ENCODE measurements around the gene PDE10A. TPM values are rescaled to one million over a fixed set of nuclear protein-coding genes. Genes with fewer than 3 reads are reported as not detected.

Gene PDE10A
- total and polyA plus RNA-seq, 5 donors from 2014 or later = not detected

DNA sequence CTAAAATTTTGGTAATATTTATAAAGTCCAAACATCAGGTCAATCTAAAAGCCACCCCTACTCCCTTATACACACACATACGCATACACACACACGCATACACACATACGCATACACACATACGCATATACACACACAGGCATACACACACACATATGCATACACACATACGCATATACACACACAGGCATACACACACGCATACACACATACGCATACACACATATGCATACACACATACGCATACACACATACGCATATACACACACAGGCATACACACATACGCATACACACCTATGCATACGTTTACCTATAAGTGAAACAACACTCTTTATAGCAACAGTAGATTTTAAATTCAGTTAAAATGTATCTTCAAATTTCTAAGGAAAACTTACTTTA lies 240.8 kb downstream of the PDE10A start:
- Histone ChIP-seq H3K9me3 (ENCODE audit: control insufficient read depth in 2 of 2, low read length in 2 of 2) (no peaks in the 10 kb centered on the region), H3K36me3 (ENCODE audit: control insufficient read depth, insufficient read depth, low read length) (no peaks in the 10 kb centered on the region), H3K4me3 (ENCODE audit: low read depth, low read length) (no peak overlapping the region), H3K27me3 (ENCODE audit: control insufficient read depth, insufficient read depth, low read length) (no peaks in the 10 kb centered on the region), H3K4me1 (ENCODE audit: control insufficient read depth, insufficient read depth, low read length, poor library complexity, severe bottlenecking) (no peaks in the 10 kb centered on the region), H3K27ac (ENCODE audit: insufficient read depth, low read length, poor library complexity, severe bottlenecking) (no peak overlapping the region)
- Mint-ChIP-seq H3K9me3 (peaks cover 0 to 4% (median 3%) of the 10 kb centered on the region in 7 donors), H3K27me3 (no peaks in the 10 kb centered on the region), H3K27ac (no peak overlapping the region), H3K36me3 (no peaks in the 10 kb centered on the region), H3K4me1 (no peaks in the 10 kb centered on the region), H3K4me3 (no peak overlapping the region)
- no peak for ATAC-seq (ENCODE audit: low read depth in 2 of 2)
- no peak for DNase-seq

GRCh38 chr6:165417278-165417865 lies 245.7 kb downstream of the PDE10A start:
- DNase-seq = no peak
- Histone ChIP-seq H3K36me3 (ENCODE audit: control insufficient read depth, insufficient read depth, low read length) (no peaks in the 10 kb centered on the region), H3K27ac (ENCODE audit: insufficient read depth, low read length, poor library complexity, severe bottlenecking) (no peak overlapping the region), H3K9me3 (ENCODE audit: control insufficient read depth in 2 of 2, low read length in 2 of 2) (peaks cover 0 to 4% of the 10 kb centered on the region in 2 experiments), H3K4me3 (ENCODE audit: low read depth, low read length) (no peak overlapping the region), H3K4me1 (ENCODE audit: control insufficient read depth, insufficient read depth, low read length, poor library complexity, severe bottlenecking) (no peaks in the 10 kb centered on the region), H3K27me3 (ENCODE audit: control insufficient read depth, insufficient read depth, low read length) (no peaks in the 10 kb centered on the region)
- peaks cover 0 to 3% (median 0%) of the 10 kb centered on the region in 7 donors for H3K9me3 Mint-ChIP-seq
- H3K36me3 Mint-ChIP-seq = no peaks in the 10 kb centered on the region
- ATAC-seq (ENCODE audit: low read depth in 2 of 2) = no peak
- no peak overlapping the region for H3K4me3 Mint-ChIP-seq
- H3K4me1 Mint-ChIP-seq = no peaks in the 10 kb centered on the region
- H3K27me3 Mint-ChIP-seq = no peaks in the 10 kb centered on the region
- no peak overlapping the region for H3K27ac Mint-ChIP-seq

DNA sequence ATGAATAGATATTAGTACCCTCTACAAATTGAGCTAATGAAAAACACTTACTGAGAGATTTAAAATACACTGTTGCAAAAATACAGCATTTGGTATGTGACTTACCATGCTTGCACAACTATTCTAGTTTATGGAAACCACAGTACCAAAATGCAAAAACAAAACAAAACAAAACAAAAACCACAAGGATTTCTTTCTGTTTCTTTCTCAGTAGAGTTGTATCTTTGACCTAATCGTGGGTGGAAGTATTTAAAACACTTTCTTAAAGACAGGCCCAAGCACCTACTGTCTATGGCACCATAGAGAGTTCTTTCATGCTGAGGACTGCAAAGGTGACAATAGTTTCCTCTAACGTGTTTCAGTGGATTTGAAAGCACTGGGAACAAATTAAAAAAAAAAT lies 258.3 kb downstream of the PDE10A start:
- DNase-seq (no peak), ATAC-seq (ENCODE audit: low read depth in 2 of 2) (no peak)
- H3K36me3 ChIP-seq (ENCODE audit: control insufficient read depth, insufficient read depth, low read length) = no peaks in the 10 kb centered on the region
- peaks cover 0 to 8% (median 5%) of the 10 kb centered on the region in 7 donors for H3K9me3 Mint-ChIP-seq
- H3K27me3 ChIP-seq (ENCODE audit: control insufficient read depth, insufficient read depth, low read length) = no peaks in the 10 kb centered on the region
- no peaks in the 10 kb centered on the region for H3K36me3 Mint-ChIP-seq
- H3K27me3 Mint-ChIP-seq = no peaks in the 10 kb centered on the region
- H3K27ac Mint-ChIP-seq = no peak overlapping the region
- H3K27ac ChIP-seq (ENCODE audit: insufficient read depth, low read length, poor library complexity, severe bottlenecking) = no peak overlapping the region
- no peak overlapping the region for H3K4me3 ChIP-seq (ENCODE audit: low read depth, low read length)
- no peak overlapping the region for H3K4me3 Mint-ChIP-seq
- no peaks in the 10 kb centered on the region for H3K4me1 Mint-ChIP-seq
- H3K9me3 ChIP-seq (ENCODE audit: control insufficient read depth in 2 of 2, low read length in 2 of 2) = peaks cover 0 to 3% of the 10 kb centered on the region in 2 experiments
- no peaks in the 10 kb centered on the region for H3K4me1 ChIP-seq (ENCODE audit: control insufficient read depth, insufficient read depth, low read length, poor library complexity, severe bottlenecking)

DNA sequence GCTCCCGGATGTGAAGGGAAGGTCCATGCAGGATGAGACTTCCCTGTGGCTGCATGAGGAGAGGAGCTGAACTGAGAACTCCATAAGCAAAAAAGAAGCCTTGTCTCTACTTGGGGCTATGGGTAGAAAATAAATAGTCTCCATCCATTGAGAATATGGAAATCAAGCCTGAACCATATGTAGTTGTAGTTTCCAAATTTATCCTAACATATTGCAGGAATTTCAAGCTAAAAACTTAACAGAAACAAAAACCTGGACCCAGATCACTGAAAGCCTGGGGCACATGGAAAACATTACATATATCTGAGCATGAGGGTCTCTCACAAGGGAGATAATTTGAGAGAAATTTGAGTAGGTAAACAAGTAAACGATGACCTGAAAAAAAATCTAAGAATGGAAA lies 258.7 kb downstream of the PDE10A start:
- Histone ChIP-seq H3K4me1 (ENCODE audit: control insufficient read depth, insufficient read depth, low read length, poor library complexity, severe bottlenecking) (no peaks in the 10 kb centered on the region), H3K4me3 (ENCODE audit: low read depth, low read length) (no peak overlapping the region), H3K27ac (ENCODE audit: insufficient read depth, low read length, poor library complexity, severe bottlenecking) (no peak overlapping the region), H3K9me3 (ENCODE audit: control insufficient read depth in 2 of 2, low read length in 2 of 2) (peaks cover 0 to 3% of the 10 kb centered on the region in 2 experiments), H3K36me3 (ENCODE audit: control insufficient read depth, insufficient read depth, low read length) (no peaks in the 10 kb centered on the region), H3K27me3 (ENCODE audit: control insufficient read depth, insufficient read depth, low read length) (no peaks in the 10 kb centered on the region)
- no peak overlapping the region for H3K4me3 Mint-ChIP-seq
- no peaks in the 10 kb centered on the region for H3K36me3 Mint-ChIP-seq
- H3K27ac Mint-ChIP-seq = no peak overlapping the region
- H3K4me1 Mint-ChIP-seq = no peaks in the 10 kb centered on the region
- DNase-seq = no peak
- peaks cover 0 to 11% (median 5%) of the 10 kb centered on the region in 7 donors for H3K9me3 Mint-ChIP-seq
- ATAC-seq (ENCODE audit: low read depth in 2 of 2) = no peak
- H3K27me3 Mint-ChIP-seq = no peaks in the 10 kb centered on the region

DNA sequence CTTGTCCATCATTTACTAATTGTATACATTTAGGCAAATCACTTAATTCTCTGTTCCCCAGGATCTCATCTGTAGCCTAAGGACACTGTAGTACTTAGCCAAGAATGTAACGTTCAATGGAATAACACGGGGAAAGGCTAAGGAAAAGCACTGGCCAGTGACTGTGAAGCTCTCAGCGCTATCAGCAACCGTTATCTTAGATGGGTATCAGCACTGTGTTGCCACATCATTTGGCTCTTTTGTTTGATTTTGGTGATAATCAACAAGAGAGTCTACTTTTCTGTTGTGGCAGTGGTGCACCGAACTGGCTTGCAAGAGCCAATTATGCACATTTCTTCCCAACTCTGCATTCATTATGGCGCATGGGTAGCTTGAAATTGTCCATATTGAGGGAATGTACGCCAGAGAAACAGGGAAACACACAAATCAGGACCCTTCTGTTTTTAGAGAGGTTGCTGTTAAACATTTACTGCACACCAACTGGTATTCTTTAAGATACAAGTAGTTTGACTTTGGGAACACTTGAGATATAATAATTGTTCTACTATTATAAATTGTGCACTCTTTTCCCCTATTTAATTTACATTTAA lies 259.9 kb downstream of the PDE10A start:
- H3K4me3 Mint-ChIP-seq = no peak overlapping the region
- peaks cover 0 to 11% (median 5%) of the 10 kb centered on the region in 7 donors for H3K9me3 Mint-ChIP-seq
- H3K36me3 Mint-ChIP-seq = no peaks in the 10 kb centered on the region
- H3K27ac Mint-ChIP-seq = no peak overlapping the region
- peaks cover 0 to 3% of the 10 kb centered on the region in 2 experiments for H3K9me3 ChIP-seq (ENCODE audit: control insufficient read depth in 2 of 2, low read length in 2 of 2)
- H3K27me3 Mint-ChIP-seq = no peaks in the 10 kb centered on the region
- no peaks in the 10 kb centered on the region for H3K27me3 ChIP-seq (ENCODE audit: control insufficient read depth, insufficient read depth, low read length)
- ATAC-seq (ENCODE audit: low read depth in 2 of 2) = no peak
- H3K4me3 ChIP-seq (ENCODE audit: low read depth, low read length) = no peak overlapping the region
- DNase-seq = no peak
- H3K36me3 ChIP-seq (ENCODE audit: control insufficient read depth, insufficient read depth, low read length) = no peaks in the 10 kb centered on the region
- H3K27ac ChIP-seq (ENCODE audit: insufficient read depth, low read length, poor library complexity, severe bottlenecking) = no peak overlapping the region
- no peaks in the 10 kb centered on the region for H3K4me1 ChIP-seq (ENCODE audit: control insufficient read depth, insufficient read depth, low read length, poor library complexity, severe bottlenecking)
- H3K4me1 Mint-ChIP-seq = no peaks in the 10 kb centered on the region

GRCh38 chr6:165401092-165401491 lies 261.9 kb downstream of the PDE10A start:
- Histone ChIP-seq H3K36me3 (ENCODE audit: control insufficient read depth, insufficient read depth, low read length) (no peaks in the 10 kb centered on the region), H3K27me3 (ENCODE audit: control insufficient read depth, insufficient read depth, low read length) (no peaks in the 10 kb centered on the region), H3K9me3 (ENCODE audit: control insufficient read depth in 2 of 2, low read length in 2 of 2) (no peaks in the 10 kb centered on the region), H3K4me1 (ENCODE audit: control insufficient read depth, insufficient read depth, low read length, poor library complexity, severe bottlenecking) (no peaks in the 10 kb centered on the region), H3K27ac (ENCODE audit: insufficient read depth, low read length, poor library complexity, severe bottlenecking) (no peak overlapping the region), H3K4me3 (ENCODE audit: low read depth, low read length) (no peak overlapping the region)
- no peak overlapping the region for H3K27ac Mint-ChIP-seq
- H3K4me3 Mint-ChIP-seq = no peak overlapping the region
- no peaks in the 10 kb centered on the region for H3K27me3 Mint-ChIP-seq
- H3K36me3 Mint-ChIP-seq = no peaks in the 10 kb centered on the region
- H3K9me3 Mint-ChIP-seq = peaks cover 0 to 11% (median 5%) of the 10 kb centered on the region in 7 donors
- DNase-seq (no peak), ATAC-seq (ENCODE audit: low read depth in 2 of 2) (no peak)
- no peaks in the 10 kb centered on the region for H3K4me1 Mint-ChIP-seq

DNA sequence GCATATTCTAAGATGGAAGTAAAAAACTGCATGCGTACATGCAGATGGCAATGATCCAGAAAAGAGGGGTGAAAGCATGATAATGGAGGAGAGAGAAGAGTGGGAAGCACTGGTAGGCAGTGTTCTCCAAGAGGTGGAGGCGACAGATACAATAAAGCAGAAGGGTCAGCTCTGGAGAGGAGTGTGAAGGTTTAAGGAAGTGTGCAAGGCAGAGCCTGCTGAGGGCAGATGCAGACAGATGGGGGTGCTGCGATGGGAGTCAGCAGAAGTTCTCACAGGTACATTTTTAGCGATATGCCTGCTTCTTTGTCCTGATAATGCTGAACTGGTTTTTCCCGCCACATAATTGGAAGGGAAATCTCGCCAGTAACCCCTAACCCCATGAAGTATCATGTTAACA lies 272.6 kb downstream of the PDE10A start:
- H3K4me1 Mint-ChIP-seq = no peaks in the 10 kb centered on the region
- no peak for ATAC-seq (ENCODE audit: low read depth in 2 of 2)
- H3K4me3 ChIP-seq (ENCODE audit: low read depth, low read length) = no peak overlapping the region
- no peaks in the 10 kb centered on the region for H3K9me3 ChIP-seq (ENCODE audit: control insufficient read depth in 2 of 2, low read length in 2 of 2)
- no peak overlapping the region for H3K27ac Mint-ChIP-seq
- H3K36me3 Mint-ChIP-seq = no peaks in the 10 kb centered on the region
- H3K4me1 ChIP-seq (ENCODE audit: control insufficient read depth, insufficient read depth, low read length, poor library complexity, severe bottlenecking) = no peaks in the 10 kb centered on the region
- H3K27ac ChIP-seq (ENCODE audit: insufficient read depth, low read length, poor library complexity, severe bottlenecking) = no peak overlapping the region
- DNase-seq = no peak
- H3K4me3 Mint-ChIP-seq = no peak overlapping the region
- no peaks in the 10 kb centered on the region for H3K27me3 ChIP-seq (ENCODE audit: control insufficient read depth, insufficient read depth, low read length)
- no peaks in the 10 kb centered on the region for H3K27me3 Mint-ChIP-seq
- H3K36me3 ChIP-seq (ENCODE audit: control insufficient read depth, insufficient read depth, low read length) = no peaks in the 10 kb centered on the region
- H3K9me3 Mint-ChIP-seq = peaks cover 2 to 14% (median 5%) of the 10 kb centered on the region in 7 donors

DNA sequence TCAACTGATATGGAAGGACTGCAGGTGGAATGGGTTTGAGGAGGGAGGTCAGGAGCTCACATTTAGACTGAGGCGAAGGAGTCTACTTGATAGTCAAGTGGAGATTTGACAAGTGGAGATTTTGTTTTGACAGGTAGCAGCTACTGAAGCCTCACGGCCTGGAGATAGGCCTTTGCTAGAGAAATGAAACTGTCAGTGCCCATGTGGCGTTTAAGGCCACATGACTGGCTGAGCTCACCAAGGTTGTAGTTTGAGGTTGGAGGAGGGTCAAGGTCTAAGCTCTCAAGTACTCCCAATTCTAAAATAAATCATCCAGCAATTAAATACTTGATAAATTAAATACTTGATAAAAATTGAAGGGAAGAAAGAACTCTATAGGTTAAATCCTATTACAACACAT lies 273.5 kb downstream of the PDE10A start:
- no peaks in the 10 kb centered on the region for H3K4me1 ChIP-seq (ENCODE audit: control insufficient read depth, insufficient read depth, low read length, poor library complexity, severe bottlenecking)
- no peak overlapping the region for H3K4me3 ChIP-seq (ENCODE audit: low read depth, low read length)
- H3K9me3 Mint-ChIP-seq = peaks cover 2 to 14% (median 9%) of the 10 kb centered on the region in 7 donors
- ATAC-seq (ENCODE audit: low read depth in 2 of 2) = no peak
- no peaks in the 10 kb centered on the region for H3K27me3 Mint-ChIP-seq
- no peaks in the 10 kb centered on the region for H3K4me1 Mint-ChIP-seq
- no peak overlapping the region for H3K27ac ChIP-seq (ENCODE audit: insufficient read depth, low read length, poor library complexity, severe bottlenecking)
- H3K27ac Mint-ChIP-seq = no peak overlapping the region
- no peak for DNase-seq
- H3K9me3 ChIP-seq (ENCODE audit: control insufficient read depth in 2 of 2, low read length in 2 of 2) = no peaks in the 10 kb centered on the region
- no peaks in the 10 kb centered on the region for H3K27me3 ChIP-seq (ENCODE audit: control insufficient read depth, insufficient read depth, low read length)
- no peaks in the 10 kb centered on the region for H3K36me3 ChIP-seq (ENCODE audit: control insufficient read depth, insufficient read depth, low read length)
- no peak overlapping the region for H3K4me3 Mint-ChIP-seq
- H3K36me3 Mint-ChIP-seq = no peaks in the 10 kb centered on the region

All from CD4-positive, CD25-positive, alpha-beta regulatory T cell (primary cell).